GM20000 (cell line): ENCODE results near the gene PTPRN2.

Experiments used
- DNase-seq: peaks from one replicate; pipeline ENCODE4 v3.0.0; 2012; ENCODE audit warnings: low spot score
- CTCF ChIP-seq: IDR thresholded peaks from 2 replicates; pipeline ENCODE4 v1.5.1; 2012; ENCODE audit warnings: mild to moderate bottlenecking, control low read depth; ENCODE audit errors: extremely low read depth, missing control alignments

The PTPRN2 gene

GRCh38 chr7:158193446-158193845, 394.2 kb downstream of the PTPRN2 start:
- DNase-seq = no peak
- no peak for TF ChIP-seq CTCF

GRCh38 chr7:158192956-158193355, 394.7 kb downstream of the PTPRN2 start:
- no peak for TF ChIP-seq CTCF
- no peak for DNase-seq

GRCh38 chr7:158192184-158192835, 395.3 kb downstream of the PTPRN2 start:
- no peak for DNase-seq
- TF ChIP-seq CTCF = no peak

- DNase-seq = no peak
- TF ChIP-seq CTCF = no peak
These were observed 396.0 kb downstream of the PTPRN2 start for GRCh38 chr7:158191671-158192070.

- no peak for TF ChIP-seq CTCF
- no peak for DNase-seq
These were observed 396.9 kb downstream of the PTPRN2 start for GRCh38 chr7:158190756-158191155.

GRCh38 chr7:158188676-158189075, 398.9 kb downstream of the PTPRN2 start:
- TF ChIP-seq CTCF = no peak
- no peak for DNase-seq

GRCh38 chr7:158187694-158187994, 400.0 kb downstream of the PTPRN2 start:
- no peak for DNase-seq
- TF ChIP-seq CTCF = no peak
